Measurements from ENCODE around the gene LRFN5. TPM values are rescaled to one million over a fixed set of nuclear protein-coding genes. Genes with fewer than 3 reads are reported as not detected.

The LRFN5 gene
- total and polyA plus RNA-seq, 2 of the 13 experiments (the other 11 are each of a cell fraction or from before 2014, with no cell fraction given): not detected

- DNase-seq (ENCODE audit: low spot score) (no peak), FAIRE-seq (no peak), ATAC-seq (no peak)
- H3K27me3 ChIP-seq (ENCODE audit: control insufficient read depth in 1 of 2, insufficient read depth in 2 of 2, low read length in 2 of 2): no peaks in the 10 kb centered on the region
- H3K27ac ChIP-seq (ENCODE audit: extremely low read length, insufficient read depth, low read length): no peak overlapping the region
- POLR2A ChIA-PET: no interaction called here
- H3K4me1 ChIP-seq (ENCODE audit: insufficient read depth, low read length): no peaks in the 10 kb centered on the region
- H4K20me1 ChIP-seq (ENCODE audit: insufficient read depth, low read length): no peaks in the 10 kb centered on the region
- no peak overlapping the region for H2AFZ ChIP-seq (ENCODE audit: low read length)
- in situ Hi-C loops (cut with HindIII; ENCODE audit: extremely low pct_ligation_motif_present, low pct_unique_long_range_greater_than_20kb) (no loop called here), intact Hi-C loops (cut with micrococcal nuclease; ENCODE audit: unreplicated experiment) (no loop called here)
- no peak overlapping the region for H3K4me2 ChIP-seq (ENCODE audit: low read depth, low read length)
- 58% methylated on average over 1 of the region's 1 CpG for WGBS (ENCODE audit: low lambda C conversion rate)
- H3K9ac ChIP-seq (ENCODE audit: insufficient read depth, low read depth, low read length): no peak overlapping the region
- no peaks in the 10 kb centered on the region for H3K36me3 ChIP-seq (replicated peaks in 1 of 2; ENCODE audit: control insufficient read depth in 1 of 2, insufficient read depth in 2 of 2, low read length in 2 of 2)
- H3K4me3 ChIP-seq (replicated peaks in 1 of 3; ENCODE audit: insufficient read depth in 1 of 3, low read depth in 2 of 3, low read length in 3 of 3): no peak overlapping the region
- H3K79me2 ChIP-seq (ENCODE audit: insufficient read depth, low read length): no peaks in the 10 kb centered on the region
- no TSS peak for BruUV-seq (replicated peaks)
- TF ChIP-seq KLF6 (CRISPR knock-in tag; IDR thresholded peaks at IDR 0.05): no peak
- no peak for TF ChIP-seq HMG20B (CRISPR knock-in tag; conservative IDR thresholded peaks at IDR 0.05)
- no peak for TF ChIP-seq ZNF180 (CRISPR knock-in tag; IDR thresholded peaks at IDR 0.05; ENCODE audit: borderline replicate concordance, low read depth)
- no peak for TF ChIP-seq DMTF1 (CRISPR knock-in tag; IDR thresholded peaks at IDR 0.05)
- no peak for TF ChIP-seq ZNF780A (CRISPR knock-in tag; IDR thresholded peaks at IDR 0.05)
- TF ChIP-seq MED1 (CRISPR knock-in tag; IDR thresholded peaks at IDR 0.05): no peak
- CTCF ChIA-PET (ENCODE audit: low intra/inter-chr PET ratio, low total read pairs): no interaction called here
- peaks cover 41% of the 10 kb centered on the region for H3K9me3 ChIP-seq (ENCODE audit: low read length)
Measured at GRCh38 chr14:41875116-41875515, 268.4 kb downstream of the LRFN5 start.

GRCh38 chr14:41878321-41878720, 271.6 kb downstream of the LRFN5 start:
- CTCF ChIA-PET (ENCODE audit: low intra/inter-chr PET ratio, low total read pairs): no interaction called here
- Histone ChIP-seq H3K27ac (ENCODE audit: extremely low read length, insufficient read depth, low read length) (no peak overlapping the region), H4K20me1 (ENCODE audit: insufficient read depth, low read length) (no peaks in the 10 kb centered on the region), H3K4me2 (ENCODE audit: low read depth, low read length) (no peak overlapping the region), H3K36me3 (replicated peaks in 1 of 2; ENCODE audit: control insufficient read depth in 1 of 2, insufficient read depth in 2 of 2, low read length in 2 of 2) (no peaks in the 10 kb centered on the region), H3K9ac (ENCODE audit: insufficient read depth, low read depth, low read length) (no peak overlapping the region), H3K27me3 (ENCODE audit: control insufficient read depth in 1 of 2, insufficient read depth in 2 of 2, low read length in 2 of 2) (no peaks in the 10 kb centered on the region), H3K4me3 (replicated peaks in 1 of 3; ENCODE audit: insufficient read depth in 1 of 3, low read depth in 2 of 3, low read length in 3 of 3) (no peak overlapping the region), H2AFZ (ENCODE audit: low read length) (no peak overlapping the region), H3K79me2 (ENCODE audit: insufficient read depth, low read length) (no peaks in the 10 kb centered on the region), H3K9me3 (ENCODE audit: low read length) (peaks cover 31% of the 10 kb centered on the region), H3K4me1 (ENCODE audit: insufficient read depth, low read length) (no peaks in the 10 kb centered on the region)
- DNase-seq (ENCODE audit: low spot score) (no peak), FAIRE-seq (no peak), ATAC-seq (no peak)
- BruUV-seq (replicated peaks): no TSS peak
- in situ Hi-C loops (cut with HindIII; ENCODE audit: extremely low pct_ligation_motif_present, low pct_unique_long_range_greater_than_20kb) (no loop called here), intact Hi-C loops (cut with micrococcal nuclease; ENCODE audit: unreplicated experiment) (no loop called here)
- under 1% methylated on average over 3 of the region's 3 CpGs for WGBS (ENCODE audit: low lambda C conversion rate)
- POLR2A ChIA-PET: no interaction called here
- no peak for TF ChIP-seq PRDM10 (CRISPR knock-in tag; IDR thresholded peaks at IDR 0.05; ENCODE audit: low read depth)

All from HepG2 (cell line).